ENCODE results near the gene SH3GLB1. TPM values are rescaled to one million over a fixed set of nuclear protein-coding genes. Genes with fewer than 3 reads are reported as not detected.

Gene SH3GLB1
- total RNA-seq, 2 donors from 2014 or later = 20.1 to 31.6 TPM

DNA sequence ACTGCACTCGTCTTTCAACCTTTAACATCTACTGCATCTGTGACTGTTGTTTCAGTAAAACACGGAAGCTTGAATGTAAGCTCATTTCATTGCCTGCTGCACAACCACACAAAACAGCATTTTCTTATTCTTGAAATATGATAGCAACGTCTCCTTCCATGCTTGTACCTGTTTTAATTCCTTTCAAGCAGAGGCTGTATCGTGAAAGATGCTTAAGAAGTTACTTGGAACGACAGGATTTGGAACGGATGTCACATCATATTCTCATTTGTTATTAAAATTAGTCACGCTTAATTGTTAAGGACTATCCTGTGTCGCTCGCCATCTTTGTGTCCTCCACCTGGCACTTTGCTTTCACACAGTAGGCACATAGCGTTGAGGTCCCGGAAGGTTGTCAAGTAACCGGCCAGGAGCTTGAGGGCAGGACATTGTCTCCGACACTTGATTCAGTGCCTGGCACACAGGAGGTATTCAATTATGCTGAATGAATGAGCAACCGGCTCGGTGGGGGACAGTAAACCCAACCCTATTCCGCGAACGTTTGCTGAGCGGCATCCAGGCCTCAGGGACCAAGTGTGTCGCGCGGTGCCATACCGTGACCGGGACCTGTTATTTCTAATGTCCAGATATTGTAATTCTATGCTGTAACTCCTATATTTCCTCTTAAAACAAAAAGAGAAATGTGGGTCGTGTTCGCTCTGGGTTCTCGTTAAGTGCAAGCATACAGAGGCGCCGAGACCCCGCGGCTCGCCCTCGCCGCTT lies 499 bp upstream of the SH3GLB1 start:
- Histone ChIP-seq H3K27me3 (no peaks in the 10 kb centered on the region), H3K9me3 (no peaks in the 10 kb centered on the region), H3K27ac (peak overlapping the region; percentile 89 to 98 (median 96)), H3K4me1 (peaks cover 31% of the 10 kb centered on the region), H3K36me3 (replicated peaks in 1 of 2; ENCODE audit: insufficient read depth in 1 of 2, low read depth in 2 of 2) (no peaks in the 10 kb centered on the region), H3K4me3 (peak overlapping the region; percentile 71 to 99)
- TF ChIP-seq POLR2A (IDR thresholded peaks at IDR 0.05) = no peak
- TF ChIP-seq, protein P1, sequence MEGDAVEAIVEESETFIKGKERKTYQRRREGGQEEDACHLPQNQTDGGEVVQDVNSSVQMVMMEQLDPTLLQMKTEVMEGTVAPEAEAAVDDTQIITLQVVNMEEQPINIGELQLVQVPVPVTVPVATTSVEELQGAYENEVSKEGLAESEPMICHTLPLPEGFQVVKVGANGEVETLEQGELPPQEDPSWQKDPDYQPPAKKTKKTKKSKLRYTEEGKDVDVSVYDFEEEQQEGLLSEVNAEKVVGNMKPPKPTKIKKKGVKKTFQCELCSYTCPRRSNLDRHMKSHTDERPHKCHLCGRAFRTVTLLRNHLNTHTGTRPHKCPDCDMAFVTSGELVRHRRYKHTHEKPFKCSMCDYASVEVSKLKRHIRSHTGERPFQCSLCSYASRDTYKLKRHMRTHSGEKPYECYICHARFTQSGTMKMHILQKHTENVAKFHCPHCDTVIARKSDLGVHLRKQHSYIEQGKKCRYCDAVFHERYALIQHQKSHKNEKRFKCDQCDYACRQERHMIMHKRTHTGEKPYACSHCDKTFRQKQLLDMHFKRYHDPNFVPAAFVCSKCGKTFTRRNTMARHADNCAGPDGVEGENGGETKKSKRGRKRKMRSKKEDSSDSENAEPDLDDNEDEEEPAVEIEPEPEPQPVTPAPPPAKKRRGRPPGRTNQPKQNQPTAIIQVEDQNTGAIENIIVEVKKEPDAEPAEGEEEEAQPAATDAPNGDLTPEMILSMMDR (IDR thresholded peaks at IDR 0.05) = no peak
- WGBS, 2 donors = 2 to 3% methylated on average over 31 to 34 of the region's 34 CpGs
- DNase-seq = peak in 1 of 4 donors; percentile 52
- peak; percentile 48 for ATAC-seq
- intact Hi-C loops (cut with DNase I) = no loop called here

DNA sequence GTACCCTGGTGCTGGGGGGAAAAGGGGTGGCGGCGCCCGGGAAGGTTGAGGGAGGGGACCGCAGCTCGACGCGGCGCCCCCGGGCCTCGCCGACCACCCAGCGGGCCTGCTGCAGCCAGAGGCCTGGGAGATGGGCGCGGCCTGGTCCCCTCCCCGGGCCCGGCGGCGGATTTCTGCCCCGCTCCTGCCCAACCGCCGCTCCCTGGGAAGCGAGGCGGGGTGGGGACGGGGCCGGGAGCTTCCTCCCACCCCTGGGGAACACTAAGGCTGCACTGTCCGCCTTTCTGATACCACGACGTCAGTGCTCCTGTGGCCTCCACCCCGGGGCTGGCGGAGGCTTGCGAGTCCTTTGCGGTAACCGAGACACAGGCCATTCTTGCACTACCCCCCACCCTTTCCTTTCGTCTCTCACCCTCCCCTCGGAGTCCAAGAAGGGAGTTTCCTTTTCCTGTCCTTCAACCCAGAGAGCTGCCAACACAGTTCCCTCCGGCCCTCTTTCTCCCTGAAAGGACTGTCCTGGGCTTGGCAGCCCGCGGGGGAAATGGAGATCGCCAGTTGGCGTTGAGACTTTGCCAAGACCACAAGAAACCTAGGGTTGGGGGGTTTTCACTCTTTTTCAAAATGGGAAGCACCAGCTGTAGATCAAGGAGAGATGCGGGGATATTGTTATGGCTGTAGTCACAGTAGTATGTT lies 742 bp downstream of the SH3GLB1 start:
- no peaks in the 10 kb centered on the region for H3K9me3 ChIP-seq
- peak overlapping the region; percentile 89 to 98 (median 96) for H3K27ac ChIP-seq
- no peaks in the 10 kb centered on the region for H3K36me3 ChIP-seq (replicated peaks in 1 of 2; ENCODE audit: insufficient read depth in 1 of 2, low read depth in 2 of 2)
- 1 to 4% methylated on average over 16 to 41 of the region's 41 CpGs for WGBS, 2 donors
- ATAC-seq (peak; percentile 46), DNase-seq (peak; percentile 52 to 59 (median 54))
- H3K27me3 ChIP-seq = no peaks in the 10 kb centered on the region
- H3K4me1 ChIP-seq = peaks cover 31% of the 10 kb centered on the region
- TF ChIP-seq POLR2A (IDR thresholded peaks at IDR 0.05) = peak in 1 of 3 donors; percentile 19
- TF ChIP-seq, protein P1 (IDR thresholded peaks at IDR 0.05) = no peak
- intact Hi-C loops (cut with DNase I) = no loop called here
- H3K4me3 ChIP-seq = peak overlapping the region; percentile 71 to 99

DNA sequence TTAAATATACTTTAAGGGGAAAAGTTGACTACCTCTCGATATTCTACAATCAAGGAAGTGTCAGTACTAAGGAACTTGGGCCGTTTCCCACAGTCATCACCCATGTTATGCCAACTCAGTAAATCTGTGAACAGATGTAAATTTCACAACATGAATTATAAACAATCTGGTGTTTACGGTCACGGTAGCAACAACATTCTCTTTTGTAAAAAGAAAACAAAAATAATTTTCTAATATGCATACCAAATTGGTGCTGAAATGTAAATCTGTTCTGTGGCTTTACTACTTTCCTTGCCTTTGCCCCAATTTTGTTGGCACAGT lies 1.2 kb downstream of the SH3GLB1 start:
- DNase-seq = peak in 3 of 4 donors; percentile 20 to 36 (median 26)
- no peak for ATAC-seq
- Histone ChIP-seq H3K4me1 (peaks cover 31% of the 10 kb centered on the region), H3K9me3 (no peaks in the 10 kb centered on the region), H3K4me3 (peak overlapping the region; percentile 71 to 99), H3K36me3 (replicated peaks in 1 of 2; ENCODE audit: insufficient read depth in 1 of 2, low read depth in 2 of 2) (no peaks in the 10 kb centered on the region), H3K27ac (peak overlapping the region; percentile 89 to 98 (median 96)), H3K27me3 (no peaks in the 10 kb centered on the region)
- 0% methylated on average over 4 of the region's 4 CpGs for WGBS, 2 donors
- TF ChIP-seq, protein P1 (IDR thresholded peaks at IDR 0.05) = no peak
- TF ChIP-seq POLR2A (IDR thresholded peaks at IDR 0.05) = no peak
- intact Hi-C loops (cut with DNase I) = no loop called here

DNA sequence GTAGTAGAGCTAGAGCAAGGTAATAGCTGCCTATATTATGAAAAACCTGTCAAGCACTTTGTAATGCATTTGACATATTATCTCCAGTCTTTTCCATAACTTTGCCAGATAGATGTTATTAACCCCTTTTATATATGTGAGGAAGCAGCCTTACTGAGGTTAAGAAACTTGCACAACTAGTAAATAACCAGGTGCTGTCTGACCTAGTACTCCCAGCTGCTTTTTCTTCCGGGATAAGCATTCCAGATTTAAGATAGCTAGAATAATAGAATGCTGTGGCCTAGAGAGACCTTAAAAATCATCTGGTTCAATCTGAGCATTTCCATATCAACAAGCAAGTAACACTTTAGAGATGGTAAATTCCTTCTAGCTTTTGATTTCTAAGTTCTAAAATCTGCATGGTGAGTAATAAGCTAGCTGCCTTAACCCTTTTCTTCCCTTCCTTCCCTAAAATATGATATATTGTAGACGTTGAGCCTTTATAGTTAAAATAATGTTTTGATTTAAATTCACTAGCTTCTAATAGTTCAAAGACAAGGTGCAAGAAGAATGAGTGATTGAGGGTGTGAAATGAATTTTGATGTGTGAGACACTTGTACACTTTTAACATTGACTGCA lies 1.8 kb downstream of the SH3GLB1 start:
- peak overlapping the region; percentile 71 to 99 for H3K4me3 ChIP-seq
- intact Hi-C loops (cut with DNase I) = no loop called here
- H3K27ac ChIP-seq = peak overlapping the region; percentile 89 to 98 (median 96)
- no peaks in the 10 kb centered on the region for H3K36me3 ChIP-seq (replicated peaks in 1 of 2; ENCODE audit: insufficient read depth in 1 of 2, low read depth in 2 of 2)
- peaks cover 31% of the 10 kb centered on the region for H3K4me1 ChIP-seq
- H3K9me3 ChIP-seq = no peaks in the 10 kb centered on the region
- H3K27me3 ChIP-seq = no peaks in the 10 kb centered on the region
- DNase-seq (no peak), ATAC-seq (no peak)
- WGBS, 2 donors = 5% methylated on average over 2 of the region's 2 CpGs
- TF ChIP-seq, protein P1 (IDR thresholded peaks at IDR 0.05) = no peak
- TF ChIP-seq POLR2A (IDR thresholded peaks at IDR 0.05) = no peak

All from body of pancreas (tissue), 4 donors.